HG02970 (cell line): ENCODE data around the gene PPAN.

Experiments used
- ATAC-seq: cut with Tn5 transposase; IDR thresholded peaks from one replicate; pipeline ENCODE4 v1.9.1; 2021; ENCODE audit warnings: mild to moderate bottlenecking, moderate library complexity, moderate number of reproducible peaks; ENCODE audit not compliant: unreplicated experiment, low FRiP score

PPAN gene

DNA sequence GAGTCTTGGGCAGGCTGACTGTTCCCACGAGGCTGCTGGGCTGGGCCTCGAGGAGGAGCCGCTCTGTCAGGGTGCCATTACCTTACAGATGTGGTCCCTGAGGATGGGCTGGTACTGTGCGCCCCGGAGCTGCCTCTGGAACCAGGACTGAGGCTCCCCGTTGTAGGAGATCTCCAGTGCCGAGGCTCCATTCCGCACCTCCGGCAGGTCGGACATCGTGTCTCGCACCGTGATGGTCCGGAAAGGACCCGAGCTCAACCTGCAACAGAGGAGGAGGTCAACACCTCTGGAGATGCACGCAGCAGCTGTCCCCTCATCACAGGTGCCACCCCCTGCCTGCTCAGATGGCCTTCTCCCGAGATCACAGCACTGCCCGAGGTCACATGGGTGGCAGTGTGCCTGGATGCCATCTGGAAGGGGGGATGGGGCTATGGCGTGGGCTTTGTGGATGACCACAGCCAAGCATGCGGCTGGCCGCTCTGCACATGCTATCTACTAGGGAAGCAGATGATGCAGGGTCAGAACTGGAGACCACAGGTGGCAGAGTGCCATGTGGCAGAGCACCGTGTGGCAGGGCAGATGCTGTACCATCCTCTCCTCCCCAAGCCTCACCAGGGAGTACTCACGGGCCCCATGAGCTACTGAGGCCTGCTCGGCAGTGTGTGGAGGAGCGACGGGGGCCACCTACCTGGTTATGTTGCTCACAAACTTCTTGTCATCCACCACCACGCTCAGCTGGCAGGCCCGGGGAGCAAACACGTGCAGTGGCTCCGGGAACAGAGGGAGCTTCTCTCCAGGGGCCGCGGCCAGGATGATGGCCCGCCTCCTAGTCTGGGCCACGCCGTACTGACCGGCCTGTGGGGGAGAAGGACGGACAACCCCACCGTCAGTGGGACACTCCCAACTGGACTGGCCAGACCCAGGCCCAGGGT is 31.9 kb downstream of the PPAN start:
- no peak for ATAC-seq

DNA sequence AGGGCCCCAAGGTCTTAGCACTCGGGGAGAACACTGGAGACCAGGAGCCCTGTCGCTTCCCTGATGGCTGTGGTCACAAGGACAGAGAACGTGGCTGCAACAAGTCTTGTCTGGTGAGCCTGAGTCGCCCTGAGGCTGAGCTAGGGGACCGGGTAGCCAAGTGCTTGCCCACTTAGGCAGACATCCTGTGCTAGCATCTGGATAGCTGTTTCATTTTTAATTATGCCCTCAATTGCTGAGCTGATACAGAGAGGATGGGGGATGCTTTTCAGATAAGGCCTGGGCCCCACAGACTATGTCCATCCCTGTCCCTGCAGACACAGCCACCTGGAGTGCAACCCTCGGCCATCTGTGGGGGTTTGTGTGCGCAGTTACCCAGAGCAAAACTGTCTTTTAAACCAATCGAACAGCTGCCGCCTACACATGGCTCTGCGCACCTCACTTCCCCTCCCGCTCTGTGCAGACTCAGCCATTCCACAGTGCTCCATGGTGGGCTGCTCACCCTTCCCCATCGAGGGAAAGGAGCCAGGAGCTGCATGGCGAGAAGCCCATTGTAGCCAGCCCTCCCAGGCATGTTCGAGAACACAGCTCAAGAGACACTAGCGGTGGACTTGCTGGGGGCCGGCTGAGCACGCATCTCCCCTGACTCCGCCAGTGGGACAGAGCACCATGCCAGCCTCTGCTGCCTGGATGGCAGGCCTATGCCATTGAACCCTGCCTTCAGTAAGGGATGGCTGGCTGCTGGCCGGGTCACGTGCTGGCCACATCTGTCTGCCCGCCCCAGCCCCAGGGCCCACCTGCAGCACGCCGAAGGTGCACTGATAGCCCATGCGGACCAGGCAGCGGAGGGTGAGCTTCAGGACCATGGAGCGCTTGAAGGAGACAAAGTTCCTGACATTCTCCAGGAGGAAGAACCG is 33.0 kb downstream of the PPAN start:
- no peak for ATAC-seq

DNA sequence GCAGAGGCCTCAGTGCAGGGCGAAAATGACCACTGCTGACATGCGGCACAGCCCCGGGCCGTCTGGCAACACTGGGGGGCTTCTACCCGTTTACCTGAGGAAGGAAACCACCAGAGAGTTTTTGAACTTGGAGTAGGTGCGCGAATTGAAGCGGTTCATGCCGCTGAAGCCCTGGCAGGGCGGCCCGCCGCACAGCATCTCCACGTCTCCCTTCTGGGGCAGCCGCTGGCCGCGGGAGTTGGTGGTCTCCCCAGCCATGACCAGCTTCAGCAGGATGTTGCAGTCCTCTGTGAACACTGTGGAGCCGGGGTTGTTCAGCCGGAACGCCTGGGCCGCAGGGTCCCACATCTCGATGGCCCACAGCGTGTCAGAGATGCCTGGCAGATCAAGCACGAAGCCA is 33.8 kb downstream of the PPAN start:
- ATAC-seq = no peak

- no peak for ATAC-seq
Observed at GRCh38 chr19:10141479-10141878, 35.3 kb downstream of the PPAN start.

- ATAC-seq = no peak
Observed at GRCh38 chr19:10141973-10142372, 35.8 kb downstream of the PPAN start.

DNA sequence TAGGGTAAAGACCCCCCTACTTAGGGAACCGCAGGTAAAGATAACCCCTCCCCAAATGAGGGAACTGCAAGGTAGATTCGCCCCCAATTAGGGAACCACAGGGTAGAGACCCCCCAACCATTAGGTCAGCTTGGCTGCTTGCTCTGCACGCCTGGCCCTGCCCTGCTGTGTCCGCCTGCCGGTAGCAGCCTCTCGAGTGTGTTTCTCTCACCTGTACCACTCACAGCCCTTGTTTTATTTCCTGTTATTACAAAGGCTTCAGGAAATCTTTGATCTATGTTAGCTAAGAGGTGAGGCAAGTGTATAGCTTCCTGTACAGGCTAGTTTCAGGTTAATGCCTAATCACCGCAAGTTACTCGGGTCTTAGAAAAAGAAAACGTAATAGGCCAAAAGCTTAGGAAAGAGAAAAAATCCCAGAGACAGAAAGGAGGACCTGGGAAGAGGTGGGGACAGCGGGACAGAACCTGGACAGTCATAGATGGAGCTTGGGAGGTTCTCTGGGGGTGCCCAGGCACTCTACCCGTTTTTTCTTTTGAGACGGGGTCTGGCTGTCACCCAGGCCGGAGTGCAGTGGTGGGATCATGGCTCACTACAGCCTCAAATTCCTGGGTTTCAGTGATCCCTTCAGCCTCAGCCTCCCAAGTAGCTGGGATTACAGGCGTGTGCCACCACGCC is 36.7 kb downstream of the PPAN start:
- ATAC-seq = no peak

- no peak for ATAC-seq
Observed at GRCh38 chr19:10143681-10144080, 37.5 kb downstream of the PPAN start.

GRCh38 chr19:10144361-10144760 is 38.2 kb downstream of the PPAN start:
- ATAC-seq = no peak

GRCh38 chr19:10145031-10145430 is 38.9 kb downstream of the PPAN start:
- ATAC-seq = no peak

DNA sequence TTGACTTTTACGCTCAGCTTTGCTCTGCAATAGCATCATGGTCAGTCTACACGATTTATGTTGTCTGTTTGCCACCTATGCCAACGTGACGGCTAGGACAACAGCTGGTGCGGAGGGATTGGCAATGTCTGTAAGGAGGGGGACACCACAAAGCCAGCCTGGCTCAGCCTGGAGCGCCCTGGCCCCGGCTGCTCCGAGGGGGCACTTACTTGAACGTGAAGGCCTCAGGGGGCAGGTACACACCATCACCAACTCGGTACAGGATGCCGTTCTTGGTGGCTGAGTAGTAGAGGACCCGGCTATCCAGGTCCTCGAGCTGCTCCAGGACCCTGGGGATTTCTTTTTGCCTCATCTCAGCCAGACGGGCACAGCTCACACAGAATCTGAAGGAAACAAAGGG is 40.0 kb downstream of the PPAN start:
- ATAC-seq = no peak

- no peak for ATAC-seq
Observed at GRCh38 chr19:10149427-10149826, 43.3 kb downstream of the PPAN start.

- ATAC-seq = no peak
Observed at GRCh38 chr19:10151521-10151920, 45.4 kb downstream of the PPAN start.

DNA sequence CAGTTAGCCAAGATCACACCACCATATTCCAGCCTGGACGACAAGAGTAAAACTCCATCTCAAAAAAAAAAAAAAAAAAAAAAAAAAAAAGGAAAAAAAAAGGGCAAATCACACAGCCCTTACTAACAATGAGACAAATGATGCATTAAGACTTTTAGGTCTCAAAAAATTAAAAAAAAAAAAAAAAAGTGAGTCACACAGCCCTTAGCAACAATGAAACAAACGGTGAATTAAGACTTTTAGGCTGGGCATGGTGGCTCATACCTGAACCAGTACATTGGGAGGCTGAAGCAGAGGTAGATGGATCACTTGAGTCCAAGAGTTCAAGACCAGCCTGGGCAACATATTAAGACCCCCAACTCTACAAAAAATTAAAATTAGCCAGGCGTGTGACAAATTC is 45.9 kb downstream of the PPAN start:
- ATAC-seq = no peak

- no peak for ATAC-seq
Observed at GRCh38 chr19:10155839-10156238, 49.7 kb downstream of the PPAN start.

DNA sequence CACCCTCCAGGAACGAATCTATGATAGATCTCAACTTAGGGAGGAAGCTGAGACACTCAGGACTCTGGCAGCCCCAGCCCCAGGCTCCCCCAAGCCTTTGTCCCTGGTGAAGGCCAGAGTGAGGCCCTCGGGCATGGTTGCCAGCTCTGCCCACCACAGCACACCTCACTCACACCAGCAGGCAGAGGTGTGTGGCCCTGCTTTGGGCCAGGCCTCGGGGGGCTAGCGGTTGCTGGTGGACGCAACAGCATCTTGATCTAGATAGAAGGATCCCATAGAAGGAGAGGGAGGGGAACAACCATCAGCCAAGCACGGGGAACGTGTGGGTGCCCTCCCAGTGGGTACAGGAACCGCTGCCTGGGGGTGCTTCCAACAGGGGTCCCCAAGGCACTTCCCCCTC is 51.9 kb downstream of the PPAN start:
- ATAC-seq = no peak

- ATAC-seq = no peak
Observed at GRCh38 chr19:10158485-10158884, 52.3 kb downstream of the PPAN start.

DNA sequence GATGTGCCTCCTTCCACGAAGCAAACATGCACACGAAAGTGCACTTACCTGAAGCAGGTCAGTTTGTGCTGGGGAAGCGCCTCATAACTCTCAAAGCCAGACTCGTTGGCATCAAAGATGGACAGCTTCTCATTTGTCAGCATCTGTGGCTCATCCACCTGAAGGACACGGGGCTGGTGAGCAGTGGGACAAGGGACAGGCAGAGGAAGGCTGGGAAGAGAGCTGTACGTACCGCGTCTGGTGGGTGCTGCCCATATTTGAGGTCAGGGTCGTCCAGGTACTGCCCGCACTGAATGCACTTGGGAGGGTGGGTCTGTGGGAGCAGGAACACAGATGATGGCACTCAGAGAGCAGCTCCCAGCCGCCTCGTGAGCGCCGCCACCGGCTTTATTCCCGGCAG is 53.4 kb downstream of the PPAN start:
- no peak for ATAC-seq
